Measurements from ENCODE around the gene FAM200B.

FAM200B gene

DNA sequence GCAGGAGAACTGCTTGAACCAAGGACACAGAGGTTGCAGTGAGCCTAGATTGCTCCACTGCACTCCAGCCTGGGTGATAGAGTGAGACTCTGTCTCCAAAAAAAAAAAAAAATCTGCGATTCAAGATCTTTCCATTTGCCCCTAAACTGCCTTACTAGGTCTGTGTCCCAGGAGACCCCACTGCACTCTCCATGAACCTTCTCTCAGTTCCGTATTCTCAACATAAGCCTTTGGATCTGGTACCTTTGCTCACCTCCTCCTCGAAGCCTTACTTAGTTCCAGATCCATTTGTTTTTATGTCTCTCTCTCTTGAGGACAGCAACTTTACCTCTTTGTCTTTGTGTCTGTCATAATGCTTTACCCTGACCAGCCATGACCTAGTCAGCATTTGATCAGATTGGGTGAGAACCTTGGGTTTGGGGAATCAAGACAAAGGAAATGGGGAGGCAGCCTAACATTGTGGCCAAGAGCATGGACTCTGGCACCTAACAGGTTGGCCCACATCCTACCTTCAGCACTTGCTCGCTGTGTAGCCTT, 55.0 kb downstream of the FAM200B start:
- DNase-seq (ENCODE audit: low read depth): no peak

DNA sequence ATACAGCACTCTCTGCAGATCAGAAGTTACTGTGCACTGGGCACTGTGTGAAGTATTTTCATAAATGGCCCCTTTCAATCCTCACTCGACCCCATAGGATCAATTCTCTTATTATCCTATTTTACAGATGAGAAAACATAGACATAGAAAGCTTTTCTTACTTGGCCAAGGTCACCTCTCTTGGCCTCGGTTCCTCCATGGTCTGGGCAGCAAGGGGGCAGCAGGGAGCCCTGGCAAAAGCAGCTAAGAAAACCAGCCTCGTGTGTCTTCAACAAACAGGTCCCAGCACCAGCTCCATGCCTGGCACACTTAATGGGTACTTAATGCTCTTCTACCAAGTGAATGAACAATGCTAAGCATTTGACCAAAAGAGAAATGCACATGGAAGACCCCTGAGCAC, 55.6 kb downstream of the FAM200B start:
- no peak for DNase-seq (ENCODE audit: low read depth)

DNA sequence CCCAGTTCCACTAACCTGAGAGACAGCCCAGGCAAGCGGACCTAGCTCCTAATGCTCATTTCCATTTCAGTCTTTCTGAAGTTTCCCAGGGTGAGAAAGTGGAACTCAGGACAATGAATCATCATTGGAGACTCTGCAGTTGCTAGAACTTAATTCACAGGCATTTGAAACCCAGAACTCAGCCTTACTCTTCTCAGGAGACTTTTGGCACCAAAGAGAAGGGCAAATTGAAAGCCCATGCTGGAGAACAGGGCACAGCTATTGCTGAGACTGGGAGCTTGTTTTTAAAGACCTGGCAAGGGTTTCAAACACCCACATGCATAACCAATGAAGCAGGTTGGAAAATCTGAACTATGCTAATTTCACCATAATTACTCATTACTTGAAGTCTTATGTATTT, 57.2 kb downstream of the FAM200B start:
- DNase-seq (ENCODE audit: low read depth): no peak

All from activated T-cell treated with anti-CD3 and anti-CD28 coated beads for 24 hours (primary cell).